ENCODE measurements around the gene CRABP2. TPM values are rescaled to one million over a fixed set of nuclear protein-coding genes. Genes with fewer than 3 reads are reported as not detected.
A peak's percentile ranks its signal among the peaks of the same experiment; 100 is the strongest.

Gene CRABP2
- total and polyA plus RNA-seq, 2 of the 13 experiments (the other 11 are each of a cell fraction or from before 2014, with no cell fraction given) = 0.40 to 0.60 TPM

DNA sequence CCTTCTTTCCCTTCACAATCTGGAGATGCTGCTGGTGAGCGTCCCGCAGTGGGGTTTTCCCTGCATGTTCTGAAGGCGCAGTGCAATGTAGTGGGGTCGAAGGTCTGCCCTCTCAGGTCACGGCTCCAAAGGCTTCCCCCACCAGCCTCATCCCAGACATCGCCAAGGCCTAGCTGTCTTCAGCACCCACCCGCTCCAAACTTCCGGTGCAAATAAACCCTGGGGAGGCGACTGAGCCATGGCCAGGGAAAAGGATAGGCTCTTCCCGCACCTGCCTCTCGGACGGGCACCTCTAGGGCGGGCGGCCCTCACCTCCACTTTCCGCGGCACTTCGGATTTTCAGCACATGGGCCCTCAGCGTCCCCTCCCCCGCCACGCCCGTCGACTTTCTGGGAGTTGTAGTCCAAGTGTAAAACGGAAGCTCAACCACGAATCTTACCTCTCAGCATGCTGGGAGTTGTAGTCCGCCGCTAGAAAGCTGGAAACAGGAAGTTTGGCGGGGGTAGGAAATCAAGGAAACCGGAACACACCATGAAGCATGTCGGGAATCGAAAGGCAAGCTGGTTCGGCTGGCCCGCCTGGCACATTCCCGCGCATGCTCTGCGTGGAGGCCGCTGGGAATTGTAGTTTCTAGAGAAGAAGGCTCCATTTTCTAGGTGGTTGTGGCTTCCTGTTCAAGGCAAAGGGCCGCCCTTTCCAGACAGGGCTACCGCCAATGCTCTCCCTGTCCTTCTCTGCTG, 35.5 kb upstream of the CRABP2 start, which contains the start of gene MRPL24 (continued):
- TF ChIP-seq, protein P1, sequence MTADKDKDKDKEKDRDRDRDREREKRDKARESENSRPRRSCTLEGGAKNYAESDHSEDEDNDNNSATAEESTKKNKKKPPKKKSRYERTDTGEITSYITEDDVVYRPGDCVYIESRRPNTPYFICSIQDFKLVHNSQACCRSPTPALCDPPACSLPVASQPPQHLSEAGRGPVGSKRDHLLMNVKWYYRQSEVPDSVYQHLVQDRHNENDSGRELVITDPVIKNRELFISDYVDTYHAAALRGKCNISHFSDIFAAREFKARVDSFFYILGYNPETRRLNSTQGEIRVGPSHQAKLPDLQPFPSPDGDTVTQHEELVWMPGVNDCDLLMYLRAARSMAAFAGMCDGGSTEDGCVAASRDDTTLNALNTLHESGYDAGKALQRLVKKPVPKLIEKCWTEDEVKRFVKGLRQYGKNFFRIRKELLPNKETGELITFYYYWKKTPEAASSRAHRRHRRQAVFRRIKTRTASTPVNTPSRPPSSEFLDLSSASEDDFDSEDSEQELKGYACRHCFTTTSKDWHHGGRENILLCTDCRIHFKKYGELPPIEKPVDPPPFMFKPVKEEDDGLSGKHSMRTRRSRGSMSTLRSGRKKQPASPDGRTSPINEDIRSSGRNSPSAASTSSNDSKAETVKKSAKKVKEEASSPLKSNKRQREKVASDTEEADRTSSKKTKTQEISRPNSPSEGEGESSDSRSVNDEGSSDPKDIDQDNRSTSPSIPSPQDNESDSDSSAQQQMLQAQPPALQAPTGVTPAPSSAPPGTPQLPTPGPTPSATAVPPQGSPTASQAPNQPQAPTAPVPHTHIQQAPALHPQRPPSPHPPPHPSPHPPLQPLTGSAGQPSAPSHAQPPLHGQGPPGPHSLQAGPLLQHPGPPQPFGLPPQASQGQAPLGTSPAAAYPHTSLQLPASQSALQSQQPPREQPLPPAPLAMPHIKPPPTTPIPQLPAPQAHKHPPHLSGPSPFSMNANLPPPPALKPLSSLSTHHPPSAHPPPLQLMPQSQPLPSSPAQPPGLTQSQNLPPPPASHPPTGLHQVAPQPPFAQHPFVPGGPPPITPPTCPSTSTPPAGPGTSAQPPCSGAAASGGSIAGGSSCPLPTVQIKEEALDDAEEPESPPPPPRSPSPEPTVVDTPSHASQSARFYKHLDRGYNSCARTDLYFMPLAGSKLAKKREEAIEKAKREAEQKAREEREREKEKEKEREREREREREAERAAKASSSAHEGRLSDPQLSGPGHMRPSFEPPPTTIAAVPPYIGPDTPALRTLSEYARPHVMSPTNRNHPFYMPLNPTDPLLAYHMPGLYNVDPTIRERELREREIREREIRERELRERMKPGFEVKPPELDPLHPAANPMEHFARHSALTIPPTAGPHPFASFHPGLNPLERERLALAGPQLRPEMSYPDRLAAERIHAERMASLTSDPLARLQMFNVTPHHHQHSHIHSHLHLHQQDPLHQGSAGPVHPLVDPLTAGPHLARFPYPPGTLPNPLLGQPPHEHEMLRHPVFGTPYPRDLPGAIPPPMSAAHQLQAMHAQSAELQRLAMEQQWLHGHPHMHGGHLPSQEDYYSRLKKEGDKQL (CRISPR knock-in tag; IDR thresholded peaks at IDR 0.05; ENCODE audit: low read depth) = no peak
- peak; percentile 72 for TF ChIP-seq SRY (CRISPR knock-in tag; IDR thresholded peaks at IDR 0.05)
- TF ChIP-seq ZNF138 (CRISPR knock-in tag; IDR thresholded peaks at IDR 0.05; ENCODE audit: low read depth) = no peak
- TF ChIP-seq KDM1A (CRISPR knock-in tag; IDR thresholded peaks at IDR 0.05) = no peak
- peak; percentile 77; the same call in 1 of the 2 replicates for TF ChIP-seq ZBTB3 (CRISPR knock-in tag; IDR thresholded peaks at IDR 0.05; ENCODE audit: borderline replicate concordance, low read depth)
- TF ChIP-seq YY1 (IDR thresholded peaks at IDR 0.05; ENCODE audit: insufficient read depth, insufficient replicate concordance, low read depth, low read length) = peak; percentile 90
- TF ChIP-seq, protein P2, sequence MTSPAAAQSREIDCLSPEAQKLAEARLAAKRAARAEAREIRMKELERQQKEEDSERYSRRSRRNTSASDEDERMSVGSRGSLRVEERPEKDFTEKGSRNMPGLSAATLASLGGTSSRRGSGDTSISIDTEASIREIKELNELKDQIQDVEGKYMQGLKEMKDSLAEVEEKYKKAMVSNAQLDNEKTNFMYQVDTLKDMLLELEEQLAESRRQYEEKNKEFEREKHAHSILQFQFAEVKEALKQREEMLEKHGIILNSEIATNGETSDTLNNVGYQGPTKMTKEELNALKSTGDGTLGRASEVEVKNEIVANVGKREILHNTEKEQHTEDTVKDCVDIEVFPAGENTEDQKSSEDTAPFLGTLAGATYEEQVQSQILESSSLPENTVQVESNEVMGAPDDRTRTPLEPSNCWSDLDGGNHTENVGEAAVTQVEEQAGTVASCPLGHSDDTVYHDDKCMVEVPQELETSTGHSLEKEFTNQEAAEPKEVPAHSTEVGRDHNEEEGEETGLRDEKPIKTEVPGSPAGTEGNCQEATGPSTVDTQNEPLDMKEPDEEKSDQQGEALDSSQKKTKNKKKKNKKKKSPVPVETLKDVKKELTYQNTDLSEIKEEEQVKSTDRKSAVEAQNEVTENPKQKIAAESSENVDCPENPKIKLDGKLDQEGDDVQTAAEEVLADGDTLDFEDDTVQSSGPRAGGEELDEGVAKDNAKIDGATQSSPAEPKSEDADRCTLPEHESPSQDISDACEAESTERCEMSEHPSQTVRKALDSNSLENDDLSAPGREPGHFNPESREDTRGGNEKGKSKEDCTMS (CRISPR knock-in tag; conservative IDR thresholded peaks at IDR 0.05) = no peak
- TF ChIP-seq KLF15 (CRISPR knock-in tag; IDR thresholded peaks at IDR 0.05; ENCODE audit: borderline replicate concordance) = no peak
- TF ChIP-seq ZNF383 (CRISPR knock-in tag; IDR thresholded peaks at IDR 0.05; ENCODE audit: borderline replicate concordance) = 0 out of 2 replicates have a peak, but pooled peaks have one; percentile 95
- no peak for TF ChIP-seq THYN1 (CRISPR knock-in tag; IDR thresholded peaks at IDR 0.05; ENCODE audit: borderline replicate concordance, low read depth)
- TF ChIP-seq CENPT (CRISPR knock-in tag; IDR thresholded peaks at IDR 0.05; ENCODE audit: low read depth) = no peak
- 0 out of 2 replicates have a peak, but pooled peaks have one; percentile 15 for TF ChIP-seq NCOA2 (CRISPR knock-in tag; IDR thresholded peaks at IDR 0.05)
- peak; percentile 78 for TF ChIP-seq ZNF563 (CRISPR knock-in tag; IDR thresholded peaks at IDR 0.05)
- TF ChIP-seq, protein P3, sequence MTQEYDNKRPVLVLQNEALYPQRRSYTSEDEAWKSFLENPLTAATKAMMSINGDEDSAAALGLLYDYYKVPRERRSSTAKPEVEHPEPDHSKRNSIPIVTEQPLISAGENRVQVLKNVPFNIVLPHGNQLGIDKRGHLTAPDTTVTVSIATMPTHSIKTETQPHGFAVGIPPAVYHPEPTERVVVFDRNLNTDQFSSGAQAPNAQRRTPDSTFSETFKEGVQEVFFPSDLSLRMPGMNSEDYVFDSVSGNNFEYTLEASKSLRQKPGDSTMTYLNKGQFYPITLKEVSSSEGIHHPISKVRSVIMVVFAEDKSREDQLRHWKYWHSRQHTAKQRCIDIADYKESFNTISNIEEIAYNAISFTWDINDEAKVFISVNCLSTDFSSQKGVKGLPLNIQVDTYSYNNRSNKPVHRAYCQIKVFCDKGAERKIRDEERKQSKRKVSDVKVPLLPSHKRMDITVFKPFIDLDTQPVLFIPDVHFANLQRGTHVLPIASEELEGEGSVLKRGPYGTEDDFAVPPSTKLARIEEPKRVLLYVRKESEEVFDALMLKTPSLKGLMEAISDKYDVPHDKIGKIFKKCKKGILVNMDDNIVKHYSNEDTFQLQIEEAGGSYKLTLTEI (CRISPR knock-in tag; conservative IDR thresholded peaks at IDR 0.05) = no peak
- peak; percentile 79 for TF ChIP-seq FOXP4 (CRISPR knock-in tag; IDR thresholded peaks at IDR 0.05)
- TF ChIP-seq ZNF580 (CRISPR knock-in tag; IDR thresholded peaks at IDR 0.05; ENCODE audit: borderline replicate concordance, low read depth) = peak; percentile 10; the same call in 1 of the 2 replicates
